C4-2B (cell line): ENCODE results near the gene PRDM13.

Experiments
- H3K27ac ChIP-seq: fragments of 450-650 bp; 2 replicates; pipeline ENCODE4 v1.5.1; 2017
- CTCF ChIP-seq: fragments of 450-650 bp; conservative IDR thresholded peaks from 2 replicates; pipeline ENCODE4 v1.5.1; 2017; ENCODE audit warnings: mild to moderate bottlenecking
- ZFX ChIP-seq: fragments of 450-650 bp; IDR thresholded peaks from 2 replicates; pipeline ENCODE4 v1.6.1; 2017

The PRDM13 gene

GRCh38 chr6:99605074-99605734 is 1.4 kb upstream of the PRDM13 start:
- no peak; the same call in 1 of the 2 replicates for TF ChIP-seq CTCF
- no peak for TF ChIP-seq ZFX
- H3K27ac ChIP-seq = no peak overlapping the region

- no peak overlapping the region for H3K27ac ChIP-seq
- TF ChIP-seq CTCF = no peak
- no peak for TF ChIP-seq ZFX
These were observed 550 bp upstream of the PRDM13 start for GRCh38 chr6:99605911-99606655.

- no peak for TF ChIP-seq ZFX
- TF ChIP-seq CTCF = no peak
- no peak overlapping the region for H3K27ac ChIP-seq
These were observed 893 bp downstream of the PRDM13 start for GRCh38 chr6:99607416-99608036.

GRCh38 chr6:99608059-99608885 is 1.6 kb downstream of the PRDM13 start:
- TF ChIP-seq ZFX (no peak), CTCF (no peak)
- H3K27ac ChIP-seq = no peak overlapping the region

GRCh38 chr6:99608886-99609482 is 2.4 kb downstream of the PRDM13 start:
- no peak overlapping the region for H3K27ac ChIP-seq
- TF ChIP-seq CTCF (no peak), ZFX (no peak)

- TF ChIP-seq ZFX (no peak), CTCF (no peak)
- H3K27ac ChIP-seq = no peak overlapping the region
These were observed 3.4 kb downstream of the PRDM13 start for GRCh38 chr6:99609905-99610489.
